ENCODE data around the gene PLA2G6. TPM values are rescaled to one million over a fixed set of nuclear protein-coding genes. Genes with fewer than 3 reads are reported as not detected.

PLA2G6 gene
- total RNA-seq, 6 experiments from 2014 or later, result 8.1 to 32.9 (median 19.8) TPM

DNA sequence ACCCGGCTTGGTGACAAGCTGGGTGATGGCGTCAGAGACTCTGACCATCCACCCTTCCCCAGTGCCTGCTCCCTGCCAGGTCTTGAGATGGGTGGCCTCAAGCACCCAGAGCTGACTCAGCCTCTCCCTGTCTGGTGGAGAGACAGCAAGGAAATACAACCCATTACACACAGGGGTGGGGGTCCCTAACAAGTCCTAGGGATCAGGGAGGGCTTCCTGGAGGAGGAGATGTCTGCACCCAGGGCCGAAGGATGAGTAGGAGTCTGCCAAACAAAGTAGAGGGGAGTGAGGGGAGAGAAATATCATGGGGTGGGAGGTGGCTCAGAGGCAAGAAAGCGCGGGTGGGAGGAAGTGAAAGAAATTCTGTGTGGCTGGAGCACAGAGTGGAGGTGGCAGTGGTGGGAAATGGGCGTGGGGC lies 26.9 kb upstream of the PLA2G6 start:
- Histone ChIP-seq H3K27ac (no peak overlapping the region), H3K4me1 (peaks cover 0 to 8% (median 3%) of the 10 kb centered on the region in 4 donors), H3K27me3 (no peaks in the 10 kb centered on the region), H3K36me3 (no peaks in the 10 kb centered on the region), H3K4me3 (no peak overlapping the region), H3K9me3 (no peaks in the 10 kb centered on the region)
- TF ChIP-seq POLR2A (IDR thresholded peaks at IDR 0.05), result no peak
- TF ChIP-seq, protein P1, sequence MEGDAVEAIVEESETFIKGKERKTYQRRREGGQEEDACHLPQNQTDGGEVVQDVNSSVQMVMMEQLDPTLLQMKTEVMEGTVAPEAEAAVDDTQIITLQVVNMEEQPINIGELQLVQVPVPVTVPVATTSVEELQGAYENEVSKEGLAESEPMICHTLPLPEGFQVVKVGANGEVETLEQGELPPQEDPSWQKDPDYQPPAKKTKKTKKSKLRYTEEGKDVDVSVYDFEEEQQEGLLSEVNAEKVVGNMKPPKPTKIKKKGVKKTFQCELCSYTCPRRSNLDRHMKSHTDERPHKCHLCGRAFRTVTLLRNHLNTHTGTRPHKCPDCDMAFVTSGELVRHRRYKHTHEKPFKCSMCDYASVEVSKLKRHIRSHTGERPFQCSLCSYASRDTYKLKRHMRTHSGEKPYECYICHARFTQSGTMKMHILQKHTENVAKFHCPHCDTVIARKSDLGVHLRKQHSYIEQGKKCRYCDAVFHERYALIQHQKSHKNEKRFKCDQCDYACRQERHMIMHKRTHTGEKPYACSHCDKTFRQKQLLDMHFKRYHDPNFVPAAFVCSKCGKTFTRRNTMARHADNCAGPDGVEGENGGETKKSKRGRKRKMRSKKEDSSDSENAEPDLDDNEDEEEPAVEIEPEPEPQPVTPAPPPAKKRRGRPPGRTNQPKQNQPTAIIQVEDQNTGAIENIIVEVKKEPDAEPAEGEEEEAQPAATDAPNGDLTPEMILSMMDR (IDR thresholded peaks at IDR 0.05), result no peak
- 71% methylated on average over 3 of the region's 6 CpGs for WGBS (ENCODE audit: insufficient coverage, low coverage, low lambda C conversion rate, missing lambda C conversion rate)
- ATAC-seq, result no peak
- intact Hi-C loops (cut with DNase I), result no loop called here
- DNase-seq, result no peak

DNA sequence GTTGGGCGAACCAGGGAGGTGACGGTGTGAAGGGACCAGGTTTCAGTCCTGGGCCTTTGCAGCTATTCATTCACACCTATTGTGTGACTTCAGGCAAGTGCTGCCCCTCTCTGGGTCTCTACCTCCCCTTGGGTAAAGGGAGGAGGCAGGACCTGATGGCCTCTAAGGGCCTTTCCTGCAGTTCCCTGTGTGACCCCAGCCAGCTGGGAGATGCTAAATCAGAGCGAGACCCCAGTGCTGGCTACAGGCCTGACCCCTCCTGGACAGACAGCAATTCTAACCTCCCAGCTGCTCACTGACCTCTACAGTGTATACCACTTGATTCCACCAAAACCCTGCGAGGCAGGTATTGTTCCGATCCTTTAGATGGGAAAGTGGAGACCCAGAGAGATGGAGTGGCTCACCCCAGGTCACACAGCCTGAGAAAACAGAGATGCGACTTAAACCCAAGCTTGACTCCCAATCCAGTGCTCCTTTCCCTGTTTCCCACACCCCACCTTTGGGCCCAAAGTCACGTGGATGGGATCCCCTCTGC lies 26.3 kb upstream of the PLA2G6 start:
- TF ChIP-seq POLR2A (IDR thresholded peaks at IDR 0.05), result no peak
- TF ChIP-seq, protein P1 (IDR thresholded peaks at IDR 0.05), result no peak
- 100% methylated on average over 1 of the region's 7 CpGs for WGBS (ENCODE audit: insufficient coverage, low coverage, low lambda C conversion rate, missing lambda C conversion rate)
- intact Hi-C loops (cut with DNase I), result no loop called here
- ATAC-seq, result no peak
- no peak overlapping the region for H3K27ac ChIP-seq
- H3K36me3 ChIP-seq, result no peaks in the 10 kb centered on the region
- peaks cover 0 to 2% (median 0%) of the 10 kb centered on the region in 4 donors for H3K4me1 ChIP-seq
- DNase-seq, result no peak
- no peaks in the 10 kb centered on the region for H3K27me3 ChIP-seq
- H3K4me3 ChIP-seq, result no peak overlapping the region
- H3K9me3 ChIP-seq, result no peaks in the 10 kb centered on the region

DNA sequence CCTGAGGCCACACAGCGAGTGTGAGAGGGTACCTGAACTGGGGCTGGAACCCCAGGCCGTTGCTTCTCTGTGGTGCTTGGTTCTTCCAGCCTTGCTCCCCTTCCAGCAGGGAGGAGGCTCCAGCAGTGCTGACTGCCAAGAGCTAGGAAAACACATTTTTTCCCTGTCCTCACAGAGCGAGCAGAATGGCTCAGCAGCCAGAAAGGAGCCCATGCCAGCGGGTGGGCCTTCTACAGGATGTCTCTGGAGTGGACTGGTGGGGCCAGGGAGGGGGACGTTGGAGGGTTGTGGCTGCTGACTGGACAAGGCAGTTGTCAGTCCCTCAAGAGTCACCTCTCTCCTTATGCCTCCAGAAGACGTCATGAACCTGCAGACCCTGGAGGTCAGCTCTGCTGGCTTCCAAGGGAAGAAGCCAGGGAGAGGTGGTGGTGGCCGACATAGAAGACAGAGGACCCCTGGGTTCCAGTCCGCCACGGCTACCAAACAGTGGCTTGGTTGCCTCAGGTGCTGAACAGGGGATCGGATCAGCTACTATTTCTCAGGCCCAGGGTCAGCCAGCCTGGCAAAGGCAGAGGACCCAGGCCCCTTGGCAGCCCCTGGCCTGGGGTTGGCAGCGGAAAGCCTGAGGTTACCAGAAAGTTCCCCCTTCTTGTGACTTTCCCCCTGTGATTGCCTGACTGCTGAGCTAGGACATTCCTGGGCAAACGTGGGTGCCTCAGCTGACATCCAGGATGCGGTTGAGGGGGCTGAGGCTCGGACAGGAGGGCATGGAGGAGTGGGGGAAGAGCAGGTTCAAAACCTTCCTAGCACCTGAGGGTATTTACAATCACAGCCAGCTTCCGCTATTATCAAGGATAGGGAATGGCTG lies 23.9 kb upstream of the PLA2G6 start:
- no peak for DNase-seq
- intact Hi-C loops (cut with DNase I), result no loop called here
- 60% methylated on average over 7 of the region's 15 CpGs for WGBS (ENCODE audit: insufficient coverage, low coverage, low lambda C conversion rate, missing lambda C conversion rate)
- Histone ChIP-seq H3K27ac (peak overlapping the region in 1 of 3 donors; percentile 28), H3K27me3 (no peaks in the 10 kb centered on the region), H3K4me1 (no peaks in the 10 kb centered on the region), H3K4me3 (no peak overlapping the region), H3K9me3 (no peaks in the 10 kb centered on the region), H3K36me3 (no peaks in the 10 kb centered on the region)
- no peak for ATAC-seq
- no peak for TF ChIP-seq POLR2A (IDR thresholded peaks at IDR 0.05)
- TF ChIP-seq, protein P1 (IDR thresholded peaks at IDR 0.05), result no peak

DNA sequence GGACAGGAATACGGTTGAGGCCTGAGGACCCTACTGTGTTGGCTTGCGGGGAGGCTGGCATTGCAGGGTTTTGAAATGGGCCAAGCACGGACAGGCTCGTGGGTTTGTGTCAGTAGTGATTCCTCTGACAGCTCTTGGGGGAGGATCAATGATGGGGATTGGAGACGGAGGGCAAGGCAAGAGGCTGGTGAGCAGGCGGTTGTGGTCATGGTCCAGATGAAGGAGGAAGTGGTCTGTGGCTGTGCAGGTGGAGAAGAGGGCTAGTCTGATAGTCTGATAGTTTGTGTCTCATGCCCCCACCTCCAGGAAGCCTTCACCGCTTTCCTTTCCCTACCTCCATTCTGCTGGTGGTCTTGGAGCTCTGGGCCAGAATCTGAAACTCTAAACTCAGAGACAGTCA lies 23.2 kb upstream of the PLA2G6 start:
- intact Hi-C loops (cut with DNase I), result no loop called here
- Histone ChIP-seq H3K36me3 (no peaks in the 10 kb centered on the region), H3K4me1 (no peaks in the 10 kb centered on the region), H3K27me3 (no peaks in the 10 kb centered on the region), H3K9me3 (no peaks in the 10 kb centered on the region), H3K27ac (peak overlapping the region in 1 of 3 donors; percentile 28), H3K4me3 (no peak overlapping the region)
- no peak for TF ChIP-seq POLR2A (IDR thresholded peaks at IDR 0.05)
- TF ChIP-seq, protein P1 (IDR thresholded peaks at IDR 0.05), result no peak
- no peak for DNase-seq
- no peak for ATAC-seq
- 51% methylated on average over 4 of the region's 7 CpGs for WGBS (ENCODE audit: insufficient coverage, low coverage, low lambda C conversion rate, missing lambda C conversion rate)
